ENCODE data around the gene ACOXL.

ACOXL gene

DNA sequence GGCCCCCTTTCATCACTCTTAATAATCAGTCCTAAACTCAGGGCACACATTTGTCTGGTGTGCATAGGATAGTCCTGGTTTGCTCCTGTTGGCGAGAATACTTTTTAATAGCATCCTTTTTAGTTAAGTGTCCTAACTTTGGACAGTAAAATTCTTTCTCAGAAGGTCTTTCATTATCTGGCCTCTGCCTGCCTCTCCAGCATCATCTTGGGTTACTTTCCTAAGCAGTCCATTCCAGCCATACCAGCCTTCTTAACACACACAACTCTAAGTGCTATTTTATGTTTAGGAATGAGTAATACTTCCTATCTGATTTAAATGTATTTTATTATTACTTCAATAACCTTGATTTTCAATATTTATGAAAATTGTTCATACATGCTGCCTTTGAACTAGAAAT, 151.0 kb downstream of the ACOXL start:
- Histone ChIP-seq H3K9ac (ENCODE audit: low read length) (no peak overlapping the region), H3K9me3 (ENCODE audit: control insufficient read depth, low read length) (no peaks in the 10 kb centered on the region), H3K36me3 (ENCODE audit: control insufficient read depth, insufficient read depth, low read length) (no peaks in the 10 kb centered on the region), H3K4me3 (ENCODE audit: low read length) (no peak overlapping the region), H3K4me1 (ENCODE audit: control insufficient read depth, insufficient read depth, low read length) (no peaks in the 10 kb centered on the region), H3K27me3 (ENCODE audit: control insufficient read depth, insufficient read depth, low read length) (no peaks in the 10 kb centered on the region)

DNA sequence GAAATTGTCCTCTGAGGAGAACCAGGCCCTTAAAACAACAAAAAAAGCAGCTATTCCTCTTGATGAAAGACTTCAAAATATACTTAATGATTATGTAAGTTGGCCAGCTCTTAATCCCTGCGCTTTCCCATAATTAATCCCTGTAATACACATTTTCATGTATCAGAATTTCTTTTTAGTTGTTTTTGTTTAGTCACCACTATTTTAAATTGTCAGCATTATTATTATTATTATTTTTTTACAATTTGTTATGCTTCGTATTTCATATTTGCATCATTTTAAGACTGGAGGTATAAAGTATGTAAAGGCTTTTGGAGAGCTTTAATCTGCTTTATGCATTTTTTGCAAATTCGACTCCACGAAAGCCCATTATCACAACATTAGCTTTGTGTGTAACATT, 152.9 kb downstream of the ACOXL start:
- Histone ChIP-seq H3K9me3 (ENCODE audit: control insufficient read depth, low read length) (no peaks in the 10 kb centered on the region), H3K4me1 (ENCODE audit: control insufficient read depth, insufficient read depth, low read length) (no peaks in the 10 kb centered on the region), H3K36me3 (ENCODE audit: control insufficient read depth, insufficient read depth, low read length) (no peaks in the 10 kb centered on the region), H3K4me3 (ENCODE audit: low read length) (no peak overlapping the region), H3K9ac (ENCODE audit: low read length) (no peak overlapping the region), H3K27me3 (ENCODE audit: control insufficient read depth, insufficient read depth, low read length) (no peaks in the 10 kb centered on the region)

DNA sequence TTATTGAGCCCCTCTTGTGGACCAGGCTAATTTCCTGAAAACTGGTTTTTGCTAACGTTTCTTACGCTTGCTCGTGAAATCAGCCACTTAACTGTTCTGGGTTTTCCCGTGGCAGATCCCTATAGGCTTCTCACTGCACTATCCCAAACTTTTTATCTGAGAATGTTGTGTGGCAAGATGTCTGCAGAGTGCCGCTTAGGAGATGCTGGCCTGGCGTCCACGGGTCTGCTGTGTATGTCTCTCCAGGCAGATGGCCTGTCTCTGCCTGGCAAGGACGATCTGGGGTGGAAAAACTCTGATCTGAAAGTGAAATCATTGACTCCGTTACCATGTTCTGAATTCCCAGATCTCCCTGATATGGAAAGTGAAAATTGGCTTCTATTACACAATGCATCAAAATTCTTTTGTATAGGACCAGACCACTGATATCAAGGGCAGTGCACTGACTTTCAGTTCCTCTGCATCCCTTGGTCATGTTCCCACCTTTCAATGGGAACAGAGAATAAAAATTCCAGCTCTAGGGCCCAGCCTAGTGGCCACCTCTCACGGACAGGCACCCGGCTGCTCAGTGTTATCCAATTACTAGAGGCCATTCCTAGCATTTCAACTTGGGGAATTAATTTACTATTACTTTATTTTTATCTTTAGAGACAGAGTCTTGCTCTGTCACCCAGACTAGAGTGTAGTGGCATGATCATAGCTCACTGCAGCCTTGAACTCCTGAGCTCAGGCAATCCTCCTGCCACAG, 154.6 kb downstream of the ACOXL start:
- H3K36me3 ChIP-seq (ENCODE audit: control insufficient read depth, insufficient read depth, low read length): no peaks in the 10 kb centered on the region
- H3K9me3 ChIP-seq (ENCODE audit: control insufficient read depth, low read length): no peaks in the 10 kb centered on the region
- H3K27me3 ChIP-seq (ENCODE audit: control insufficient read depth, insufficient read depth, low read length): no peaks in the 10 kb centered on the region
- H3K9ac ChIP-seq (ENCODE audit: low read length): no peak overlapping the region
- no peaks in the 10 kb centered on the region for H3K4me1 ChIP-seq (ENCODE audit: control insufficient read depth, insufficient read depth, low read length)
- no peak overlapping the region for H3K4me3 ChIP-seq (ENCODE audit: low read length)

DNA sequence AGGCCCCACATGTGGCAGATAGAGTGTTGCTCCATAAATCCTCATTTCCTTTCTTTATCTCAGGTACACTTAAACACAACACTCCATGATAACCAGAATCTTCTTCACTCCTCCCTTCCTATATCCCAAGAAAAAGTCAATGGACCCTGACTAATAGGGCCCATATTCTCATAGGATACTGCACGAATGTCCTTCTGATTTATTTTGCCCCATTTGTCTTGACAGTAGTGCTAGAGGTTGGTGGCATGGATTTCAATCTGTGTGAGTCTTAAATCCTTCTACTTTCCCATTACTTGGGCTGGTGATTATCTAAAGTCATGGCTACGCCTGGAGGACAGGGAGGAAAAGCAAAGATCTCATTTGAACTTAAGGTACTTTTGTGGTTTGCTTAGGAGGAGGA, 156.0 kb downstream of the ACOXL start:
- no peaks in the 10 kb centered on the region for H3K36me3 ChIP-seq (ENCODE audit: control insufficient read depth, insufficient read depth, low read length)
- H3K9me3 ChIP-seq (ENCODE audit: control insufficient read depth, low read length): no peaks in the 10 kb centered on the region
- H3K4me3 ChIP-seq (ENCODE audit: low read length): no peak overlapping the region
- no peak overlapping the region for H3K9ac ChIP-seq (ENCODE audit: low read length)
- H3K27me3 ChIP-seq (ENCODE audit: control insufficient read depth, insufficient read depth, low read length): no peaks in the 10 kb centered on the region
- H3K4me1 ChIP-seq (ENCODE audit: control insufficient read depth, insufficient read depth, low read length): no peaks in the 10 kb centered on the region

DNA sequence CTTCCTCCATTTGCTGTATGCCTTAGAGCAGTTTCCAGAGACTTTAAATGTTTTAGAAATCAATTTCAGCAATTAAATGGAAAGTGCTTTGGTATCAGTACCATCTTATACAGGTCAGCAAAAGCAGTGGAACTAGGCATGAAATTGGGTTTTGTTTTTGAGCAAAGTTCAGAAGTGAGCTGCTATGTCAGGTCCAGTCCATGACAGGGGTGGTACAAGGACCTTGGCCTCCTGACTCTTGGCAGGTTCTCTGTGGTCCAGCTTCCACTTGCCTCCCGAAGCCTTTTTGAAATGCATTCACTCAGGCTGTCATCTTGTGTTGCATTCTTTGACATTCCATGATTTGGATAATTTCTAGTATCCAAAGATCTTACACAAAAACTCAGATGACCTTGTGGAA, 159.3 kb downstream of the ACOXL start:
- no peaks in the 10 kb centered on the region for H3K36me3 ChIP-seq (ENCODE audit: control insufficient read depth, insufficient read depth, low read length)
- H3K27me3 ChIP-seq (ENCODE audit: control insufficient read depth, insufficient read depth, low read length): no peaks in the 10 kb centered on the region
- H3K4me3 ChIP-seq (ENCODE audit: low read length): no peak overlapping the region
- no peaks in the 10 kb centered on the region for H3K9me3 ChIP-seq (ENCODE audit: control insufficient read depth, low read length)
- H3K9ac ChIP-seq (ENCODE audit: low read length): no peak overlapping the region
- H3K4me1 ChIP-seq (ENCODE audit: control insufficient read depth, insufficient read depth, low read length): no peaks in the 10 kb centered on the region

DNA sequence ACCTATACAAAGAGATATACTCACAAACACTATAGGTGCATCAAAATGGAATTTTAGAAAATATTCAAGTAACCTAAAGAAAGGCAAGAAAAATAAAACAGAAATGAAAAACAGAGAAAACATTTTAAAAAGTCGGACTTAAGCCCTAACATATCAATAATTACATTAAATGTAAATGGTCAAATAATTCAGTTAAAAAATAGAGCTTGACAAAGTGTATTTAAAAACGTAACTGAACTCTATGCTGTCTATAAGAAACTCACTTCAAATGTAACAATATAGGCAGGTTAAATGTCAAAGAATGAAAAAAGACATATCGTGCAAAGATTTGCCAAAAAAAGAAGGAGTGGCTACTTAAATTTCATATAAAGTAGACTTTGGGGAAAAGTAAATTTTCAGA, 163.9 kb downstream of the ACOXL start:
- Histone ChIP-seq H3K4me3 (ENCODE audit: low read length) (no peak overlapping the region), H3K9me3 (ENCODE audit: control insufficient read depth, low read length) (no peaks in the 10 kb centered on the region), H3K4me1 (ENCODE audit: control insufficient read depth, insufficient read depth, low read length) (no peaks in the 10 kb centered on the region), H3K27me3 (ENCODE audit: control insufficient read depth, insufficient read depth, low read length) (no peaks in the 10 kb centered on the region), H3K36me3 (ENCODE audit: control insufficient read depth, insufficient read depth, low read length) (no peaks in the 10 kb centered on the region), H3K9ac (ENCODE audit: low read length) (no peak overlapping the region)

DNA sequence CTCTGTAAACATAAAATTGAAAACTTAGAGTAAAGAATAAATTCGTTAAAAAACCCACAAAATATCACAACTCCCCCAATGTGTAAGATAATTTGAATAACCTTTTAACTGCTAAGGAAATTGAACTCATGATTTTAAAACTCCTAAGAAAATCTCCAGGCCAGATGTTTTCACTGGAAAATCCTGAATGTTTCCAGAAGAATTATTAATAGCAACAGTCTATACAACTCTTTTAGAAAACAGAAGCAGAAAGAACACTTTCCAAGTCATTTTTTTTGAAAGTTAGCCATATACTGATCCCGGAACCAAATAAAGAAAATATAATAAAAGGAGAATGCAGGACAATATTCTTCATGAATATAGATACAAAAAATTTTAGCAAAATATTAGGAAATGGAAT, 165.6 kb downstream of the ACOXL start:
- Histone ChIP-seq H3K9me3 (ENCODE audit: control insufficient read depth, low read length) (no peaks in the 10 kb centered on the region), H3K9ac (ENCODE audit: low read length) (no peak overlapping the region), H3K4me3 (ENCODE audit: low read length) (no peak overlapping the region), H3K4me1 (ENCODE audit: control insufficient read depth, insufficient read depth, low read length) (no peaks in the 10 kb centered on the region), H3K36me3 (ENCODE audit: control insufficient read depth, insufficient read depth, low read length) (no peaks in the 10 kb centered on the region), H3K27me3 (ENCODE audit: control insufficient read depth, insufficient read depth, low read length) (no peaks in the 10 kb centered on the region)

DNA sequence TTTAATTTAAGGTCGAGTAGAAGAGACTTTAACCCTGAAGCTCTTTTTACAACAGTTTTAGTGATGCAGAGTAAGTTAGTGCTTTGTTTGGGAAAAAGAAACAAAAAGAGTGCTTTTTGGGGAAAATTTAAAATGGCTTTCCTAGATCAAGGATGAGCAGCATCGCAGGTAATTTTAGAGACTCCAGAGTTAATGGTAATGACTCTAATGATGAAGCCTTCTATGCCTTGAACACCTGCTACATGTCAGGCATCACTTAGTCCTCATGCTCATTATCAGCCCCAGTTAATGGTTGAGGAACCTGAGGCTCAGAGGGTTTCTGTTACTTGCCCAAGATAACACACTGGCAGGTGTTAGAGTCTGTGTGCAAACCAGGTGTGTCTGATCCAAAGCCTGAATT, 167.8 kb downstream of the ACOXL start:
- H3K9me3 ChIP-seq (ENCODE audit: control insufficient read depth, low read length): no peaks in the 10 kb centered on the region
- H3K4me3 ChIP-seq (ENCODE audit: low read length): no peak overlapping the region
- no peaks in the 10 kb centered on the region for H3K4me1 ChIP-seq (ENCODE audit: control insufficient read depth, insufficient read depth, low read length)
- no peaks in the 10 kb centered on the region for H3K27me3 ChIP-seq (ENCODE audit: control insufficient read depth, insufficient read depth, low read length)
- H3K9ac ChIP-seq (ENCODE audit: low read length): no peak overlapping the region
- no peaks in the 10 kb centered on the region for H3K36me3 ChIP-seq (ENCODE audit: control insufficient read depth, insufficient read depth, low read length)

DNA sequence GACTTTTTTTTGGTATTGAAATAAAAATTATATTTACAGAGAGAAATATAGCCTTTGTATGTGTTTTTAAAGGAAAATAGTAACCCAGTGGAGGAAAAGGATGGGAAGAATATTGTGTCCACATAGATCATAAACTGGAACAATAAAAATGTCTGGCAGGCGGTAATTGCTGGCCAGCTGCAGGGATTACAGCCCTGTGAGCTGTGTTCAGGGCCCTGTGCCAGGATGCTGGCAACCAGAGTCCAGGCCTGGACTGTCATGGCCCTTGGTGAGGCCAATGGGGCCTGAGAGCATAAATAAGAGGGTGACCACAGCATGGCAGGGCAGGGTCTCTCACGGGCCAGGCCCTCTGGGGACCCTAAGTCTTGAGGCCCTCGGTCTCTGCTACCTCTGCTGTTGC, 171.2 kb downstream of the ACOXL start:
- Histone ChIP-seq H3K9me3 (ENCODE audit: control insufficient read depth, low read length) (no peaks in the 10 kb centered on the region), H3K4me1 (ENCODE audit: control insufficient read depth, insufficient read depth, low read length) (no peaks in the 10 kb centered on the region), H3K36me3 (ENCODE audit: control insufficient read depth, insufficient read depth, low read length) (no peaks in the 10 kb centered on the region), H3K9ac (ENCODE audit: low read length) (no peak overlapping the region), H3K4me3 (ENCODE audit: low read length) (no peak overlapping the region), H3K27me3 (ENCODE audit: control insufficient read depth, insufficient read depth, low read length) (no peaks in the 10 kb centered on the region)

DNA sequence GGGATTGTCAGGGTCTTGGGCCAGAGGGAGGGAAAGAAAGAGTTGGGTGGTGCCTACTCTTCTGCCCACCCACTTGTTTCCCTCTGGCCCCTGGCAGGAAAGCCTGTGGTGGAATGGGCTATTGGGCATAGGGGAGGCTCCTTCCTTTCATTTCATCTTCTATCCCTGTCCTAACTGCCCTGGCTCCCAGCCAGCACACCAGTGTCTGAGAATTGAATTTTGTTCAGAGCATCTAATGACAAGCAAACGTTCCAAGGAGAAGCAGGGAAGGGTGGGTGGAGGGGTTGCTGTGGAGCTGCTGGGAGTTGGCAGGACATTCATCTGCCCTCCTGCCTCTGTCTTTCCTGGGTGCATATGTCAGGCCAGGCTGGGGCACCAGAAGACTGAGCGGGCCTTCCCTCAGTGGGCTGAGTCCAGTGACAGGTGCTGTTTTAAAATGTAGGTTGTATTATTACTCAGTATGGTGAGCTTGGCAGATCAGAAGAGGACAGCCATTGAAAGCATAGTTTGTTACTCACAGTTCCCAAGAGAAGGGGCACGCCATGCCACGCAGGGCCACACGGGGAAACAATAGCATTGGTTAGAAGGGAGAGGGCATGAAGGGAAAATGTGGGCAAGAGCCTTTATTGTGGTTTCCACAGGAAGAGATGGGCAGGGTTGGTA, 171.9 kb downstream of the ACOXL start:
- Histone ChIP-seq H3K9ac (ENCODE audit: low read length) (no peak overlapping the region), H3K36me3 (ENCODE audit: control insufficient read depth, insufficient read depth, low read length) (no peaks in the 10 kb centered on the region), H3K27me3 (ENCODE audit: control insufficient read depth, insufficient read depth, low read length) (no peaks in the 10 kb centered on the region), H3K9me3 (ENCODE audit: control insufficient read depth, low read length) (no peaks in the 10 kb centered on the region), H3K4me1 (ENCODE audit: control insufficient read depth, insufficient read depth, low read length) (no peaks in the 10 kb centered on the region), H3K4me3 (ENCODE audit: low read length) (no peak overlapping the region)

DNA sequence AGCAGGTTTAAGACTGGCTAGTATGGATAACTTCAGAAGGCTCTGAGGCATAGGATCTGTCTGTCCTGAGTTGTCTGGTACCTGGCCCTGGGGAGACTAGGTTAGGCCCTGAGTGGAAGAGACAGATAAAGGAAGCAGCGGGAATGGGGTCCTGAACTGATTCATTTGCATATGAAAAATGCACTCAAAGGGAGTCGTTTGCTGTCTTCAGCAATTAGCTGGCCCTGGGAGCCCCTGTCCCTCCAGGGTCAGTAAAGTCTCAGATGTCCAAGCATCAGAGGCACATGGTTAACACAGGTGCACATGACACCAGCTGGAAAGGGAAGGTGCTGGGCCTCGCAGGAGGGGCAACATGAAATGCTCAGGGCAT, 172.4 kb downstream of the ACOXL start:
- H3K9me3 ChIP-seq (ENCODE audit: control insufficient read depth, low read length): no peaks in the 10 kb centered on the region
- H3K4me3 ChIP-seq (ENCODE audit: low read length): no peak overlapping the region
- no peaks in the 10 kb centered on the region for H3K36me3 ChIP-seq (ENCODE audit: control insufficient read depth, insufficient read depth, low read length)
- no peak overlapping the region for H3K9ac ChIP-seq (ENCODE audit: low read length)
- no peaks in the 10 kb centered on the region for H3K27me3 ChIP-seq (ENCODE audit: control insufficient read depth, insufficient read depth, low read length)
- no peaks in the 10 kb centered on the region for H3K4me1 ChIP-seq (ENCODE audit: control insufficient read depth, insufficient read depth, low read length)

DNA sequence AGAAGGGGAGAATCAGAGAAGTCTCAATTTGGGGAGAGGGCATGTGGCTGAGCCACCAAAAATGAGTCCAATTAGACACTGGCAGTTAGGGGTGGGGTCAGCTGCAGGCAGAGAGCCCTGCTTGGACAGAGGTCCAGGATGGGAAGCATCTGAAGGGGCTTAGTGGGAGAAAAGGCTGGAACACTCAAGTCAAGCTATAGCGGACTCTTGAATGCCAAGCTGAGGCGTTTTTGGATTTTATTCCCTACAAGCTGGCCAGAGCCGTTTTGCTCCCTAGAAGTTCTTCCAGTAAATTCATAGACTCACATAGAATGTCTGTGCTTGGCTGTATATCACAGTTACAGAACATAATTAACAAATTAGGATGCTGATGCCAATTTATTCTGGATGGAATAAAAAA, 172.8 kb downstream of the ACOXL start:
- no peaks in the 10 kb centered on the region for H3K4me1 ChIP-seq (ENCODE audit: control insufficient read depth, insufficient read depth, low read length)
- H3K4me3 ChIP-seq (ENCODE audit: low read length): no peak overlapping the region
- no peaks in the 10 kb centered on the region for H3K36me3 ChIP-seq (ENCODE audit: control insufficient read depth, insufficient read depth, low read length)
- H3K9me3 ChIP-seq (ENCODE audit: control insufficient read depth, low read length): no peaks in the 10 kb centered on the region
- no peaks in the 10 kb centered on the region for H3K27me3 ChIP-seq (ENCODE audit: control insufficient read depth, insufficient read depth, low read length)
- H3K9ac ChIP-seq (ENCODE audit: low read length): no peak overlapping the region
